Sciatic nerve (tissue), 2 donors: ENCODE data around the gene SEC14L1. TPM values are rescaled to one million over a fixed set of nuclear protein-coding genes. Genes with fewer than 3 reads are reported as not detected.
"Not testable (repeated sequence)": the region's sequence is repeated elsewhere in the genome, so short reads cannot be mapped to it uniquely, and the experiment has no call there.

Experiments used
- ATAC-seq: fragments of 200-7000 bp; cut with Tn5 transposase; one replicate; pipeline ENCODE4 v1.9.1; 2020; ENCODE audit warnings: mild to moderate bottlenecking, moderate library complexity
- DNase-seq: peaks from one replicate; pipeline ENCODE4 v3.0.0-alpha.2; 2020; ENCODE audit warnings: low spot score
- intact Hi-C: fragments of 100-400 bp; cut with DNase I; formaldehyde crosslinking; loops from one replicate; pipeline ENCODE4 v1.14.2; 2022
- total RNA-seq: library from RNA; stranded (reverse); fragmentation: NEBNext Ultra II Directional; extraction: Animal tissue kit (Norgen Biotek cat#: 25700); gene quantifications from one replicate; pipeline ENCODE4 v1.2.1, GENCODE V29; 2021
- donor health status: DM: no; HTN: no; CAD: no.
- donor health status: DM: no; HTN: no; CAD: no.

The SEC14L1 gene
- total RNA-seq, 1 donor from 2014 or later: 130 TPM

DNA sequence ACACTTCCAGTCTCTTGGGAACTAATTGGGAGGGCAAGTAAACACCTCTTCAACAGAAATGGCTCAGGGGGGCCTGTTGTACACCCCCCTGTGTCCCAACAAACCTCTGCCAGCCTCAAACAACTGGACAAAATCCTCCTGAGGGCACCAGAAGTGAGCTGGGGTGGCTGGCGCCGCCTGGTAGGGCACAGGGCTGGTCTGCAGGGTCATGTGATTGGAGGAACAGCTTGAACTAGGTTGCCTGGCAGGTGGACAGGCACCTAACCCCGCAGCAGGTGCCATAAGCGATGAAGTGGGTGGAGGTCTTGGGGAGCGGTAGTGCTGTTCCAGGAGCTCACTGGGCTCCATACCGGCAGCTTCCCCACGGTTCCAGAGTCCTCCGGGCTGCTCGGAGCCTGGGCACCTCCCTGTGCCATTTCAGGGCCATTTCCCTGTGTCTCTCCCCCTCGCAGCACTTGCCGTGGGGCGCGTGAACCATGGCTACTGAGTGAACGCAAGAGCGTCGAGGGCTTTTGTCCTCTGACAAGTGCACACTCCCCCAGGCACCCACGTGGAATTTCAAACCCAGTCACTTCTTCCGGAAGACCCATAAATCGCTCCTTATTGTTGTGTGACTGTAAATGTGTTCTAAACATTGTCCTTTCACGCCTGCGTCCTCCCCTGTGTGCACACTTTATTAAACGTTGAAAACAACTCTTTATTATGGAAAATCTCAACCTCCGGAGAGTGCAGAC lies 101.5 kb downstream of the SEC14L1 start:
- intact Hi-C loops: loop anchor here (10.0 kb wide), 1 partner anchor 377 kb away; the partner anchor contains the start of gene MGAT5B
- ATAC-seq (peak; percentile 43), DNase-seq (no peak)

DNA sequence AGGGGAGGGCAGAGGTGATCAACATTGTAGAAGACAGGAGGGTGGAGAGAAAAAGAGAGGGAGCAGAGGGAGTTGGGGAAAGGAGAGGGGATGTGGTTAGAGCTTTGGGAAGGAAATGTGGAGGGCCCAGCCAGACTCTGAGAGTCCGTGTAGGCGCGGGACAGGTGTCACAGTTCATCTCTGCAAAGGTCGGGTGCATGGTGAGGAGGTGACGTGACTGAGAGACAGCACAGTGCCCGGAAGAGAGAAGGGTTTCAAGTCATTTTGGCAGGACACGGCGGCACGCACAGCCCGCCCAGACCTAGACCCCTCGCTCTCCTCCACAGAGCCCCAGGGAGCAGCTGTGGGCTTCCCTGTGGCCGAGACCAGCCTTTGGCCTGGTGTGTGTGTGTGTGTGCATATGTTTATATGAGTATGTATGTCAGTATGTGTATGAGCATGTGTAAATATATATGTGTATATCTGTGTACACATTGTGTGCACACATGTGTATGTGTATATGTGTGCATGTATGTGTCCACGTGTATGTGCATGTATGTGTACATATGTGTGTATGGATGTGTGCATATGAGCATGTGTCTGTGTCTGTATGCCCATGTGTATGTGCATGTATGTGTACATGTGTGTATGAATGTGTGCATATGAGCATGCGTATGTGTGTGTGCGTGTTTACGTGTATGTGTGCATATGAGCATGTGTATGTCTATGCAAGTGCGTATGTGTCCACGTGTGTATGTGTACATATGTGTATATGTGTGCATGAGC lies 104.6 kb downstream of the SEC14L1 start:
- intact Hi-C loops: loop anchor here (5.0 to 10.0 kb wide), 2 partner anchors 158 to 381 kb away; partner anchors contain the start of gene MGAT5B
- ATAC-seq (no peak), DNase-seq (no peak)

DNA sequence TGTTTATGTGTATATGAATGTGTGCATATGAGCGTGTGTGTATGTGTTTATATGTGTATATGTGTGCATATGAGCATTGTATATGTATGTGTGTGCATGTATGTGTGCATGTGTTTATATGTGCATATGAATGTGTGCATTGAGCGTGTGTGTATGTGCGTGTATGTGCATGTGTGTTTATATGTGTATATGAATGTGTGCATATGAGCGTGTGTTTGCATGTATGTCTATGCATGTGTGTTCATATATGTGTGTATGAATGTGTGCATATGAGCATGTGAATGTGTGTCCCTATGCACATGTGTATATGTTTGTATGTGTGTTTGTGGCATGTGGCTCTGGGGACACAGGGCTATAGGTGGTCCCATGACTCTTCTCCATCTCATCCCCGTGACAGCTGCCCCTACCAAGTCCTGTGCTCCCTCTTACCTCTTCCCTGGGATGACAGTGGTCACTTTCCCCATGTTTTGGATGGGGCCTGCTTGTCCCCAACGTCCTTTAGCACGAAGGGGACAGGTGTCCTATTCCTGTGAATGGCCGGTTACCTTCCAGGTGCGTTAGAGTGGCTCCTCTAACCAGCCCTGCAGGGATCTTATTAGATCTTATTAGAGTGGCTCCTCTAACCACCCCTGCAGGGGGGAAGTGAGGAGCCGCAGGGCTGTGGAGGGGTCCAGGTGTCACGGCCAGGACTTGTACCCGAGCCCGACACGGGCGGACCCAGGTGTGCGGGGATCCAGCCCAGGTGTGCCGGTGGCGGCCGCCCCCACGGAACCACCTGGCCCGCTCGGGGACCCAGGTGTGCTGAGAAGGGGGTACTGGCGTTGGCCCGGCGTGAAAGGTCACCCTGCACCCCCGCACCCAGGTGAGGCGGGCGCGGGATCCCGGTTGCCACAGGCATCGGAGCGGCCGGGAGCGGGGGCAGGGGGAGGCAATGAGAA lies 105.6 kb downstream of the SEC14L1 start:
- intact Hi-C loops: loop anchor here (5.0 to 10.0 kb wide), 2 partner anchors 159 to 382 kb away; partner anchors contain the start of gene MGAT5B
- ATAC-seq: no peak

DNA sequence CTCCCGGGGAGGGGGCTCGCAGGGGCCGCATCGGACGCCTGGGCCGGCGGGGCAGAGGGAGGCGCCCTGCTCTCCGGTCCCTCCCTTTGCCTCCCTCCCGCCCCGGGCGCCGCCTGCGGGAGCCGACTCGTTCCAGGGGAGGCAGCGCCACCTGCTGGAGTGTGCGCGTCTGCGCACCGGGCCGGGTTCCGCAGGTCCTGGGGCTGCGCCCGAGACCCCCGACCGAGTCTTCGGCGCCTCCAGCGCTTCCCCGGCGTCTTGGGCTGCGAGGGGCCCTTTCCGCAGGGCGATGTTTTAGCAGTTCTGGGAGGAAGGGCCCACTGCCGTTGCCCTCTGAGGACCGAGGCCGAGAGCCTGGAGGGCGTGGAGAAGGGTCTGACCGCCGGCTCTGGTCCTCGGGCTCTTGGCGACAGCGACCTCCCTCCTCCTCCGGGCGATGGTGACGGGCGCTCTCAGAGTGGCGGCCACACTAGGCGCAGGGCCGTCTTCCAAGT lies 106.3 kb downstream of the SEC14L1 start:
- peak; percentile 94 for DNase-seq
- peak; percentile 90 for ATAC-seq
- intact Hi-C loops: loop anchor here (5.0 to 10.0 kb wide), 2 partner anchors 160 to 382 kb away; partner anchors contain the start of gene MGAT5B

More for the DNA sequence above, 105.6 kb downstream of the SEC14L1 start:
- no peak for DNase-seq

DNA sequence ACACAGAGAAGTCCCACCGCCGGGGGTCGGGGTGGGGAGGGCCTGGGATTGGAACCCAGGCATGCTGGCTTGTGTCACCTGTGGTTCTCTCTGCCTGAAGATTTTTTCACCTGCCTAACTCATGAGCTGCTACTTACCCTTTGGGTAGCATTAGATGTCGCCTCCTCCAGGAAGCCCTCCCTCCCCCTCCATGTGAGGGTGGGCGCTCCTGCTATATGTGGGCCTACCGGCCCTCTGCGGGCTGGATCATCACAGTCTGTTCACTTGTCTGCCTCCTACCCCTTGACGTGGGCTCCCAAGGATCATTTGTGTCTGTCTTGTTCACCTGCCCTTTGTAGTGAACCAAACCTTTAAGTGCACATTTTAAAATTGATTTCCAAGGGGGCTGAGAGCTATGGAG lies 106.8 kb downstream of the SEC14L1 start:
- DNase-seq (no peak), ATAC-seq (no peak)
- intact Hi-C loops: loop anchor here (5.0 to 10.0 kb wide), 2 partner anchors 160 to 383 kb away; partner anchors contain the start of gene MGAT5B

DNA sequence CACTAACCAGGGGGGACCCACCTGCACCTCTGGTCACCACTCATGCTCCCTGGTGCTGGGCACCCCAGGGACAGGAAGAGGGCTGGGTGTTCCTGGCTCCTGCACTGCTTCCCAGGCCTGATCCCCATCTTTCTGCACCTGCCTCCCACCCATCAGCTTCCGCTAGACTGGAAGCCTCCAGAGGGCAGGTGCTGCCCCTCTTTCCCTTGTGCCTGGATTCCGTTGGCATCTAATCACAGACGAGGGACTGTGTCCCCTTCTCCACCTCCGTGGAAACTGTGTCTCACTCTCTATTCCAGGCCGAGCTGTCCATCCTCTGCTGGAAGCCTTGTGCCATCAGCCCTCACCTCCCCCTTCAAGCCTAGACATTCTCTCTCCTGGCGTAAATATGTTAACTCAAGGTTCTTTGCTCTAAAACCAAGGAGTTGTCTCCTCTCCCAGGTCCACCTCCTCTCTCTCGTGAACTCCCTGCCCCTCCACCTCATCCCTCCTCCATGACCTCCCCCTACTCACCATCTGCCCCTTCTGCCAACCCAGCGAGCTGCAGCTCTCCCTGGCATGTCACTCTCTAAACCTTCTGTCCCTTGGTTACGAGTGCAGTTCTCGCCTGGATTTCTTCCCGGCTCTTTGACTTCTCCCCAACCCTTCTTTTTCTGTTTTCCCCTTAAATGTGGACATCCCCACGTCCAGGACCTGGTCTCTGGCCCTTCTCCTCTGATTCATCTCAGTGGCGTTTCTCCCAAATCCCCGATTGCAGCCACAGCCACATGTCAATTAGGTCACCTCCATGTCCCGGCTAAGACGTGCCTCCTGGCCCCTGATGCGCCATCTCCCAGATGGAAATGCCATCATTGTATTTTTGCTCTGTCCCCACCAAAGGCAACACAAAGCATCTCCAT lies 107.7 kb downstream of the SEC14L1 start:
- ATAC-seq: no peak
- intact Hi-C loops: loop anchor here (5.0 to 10.0 kb wide), 2 partner anchors 161 to 384 kb away; partner anchors contain the start of gene MGAT5B
- no peak for DNase-seq

DNA sequence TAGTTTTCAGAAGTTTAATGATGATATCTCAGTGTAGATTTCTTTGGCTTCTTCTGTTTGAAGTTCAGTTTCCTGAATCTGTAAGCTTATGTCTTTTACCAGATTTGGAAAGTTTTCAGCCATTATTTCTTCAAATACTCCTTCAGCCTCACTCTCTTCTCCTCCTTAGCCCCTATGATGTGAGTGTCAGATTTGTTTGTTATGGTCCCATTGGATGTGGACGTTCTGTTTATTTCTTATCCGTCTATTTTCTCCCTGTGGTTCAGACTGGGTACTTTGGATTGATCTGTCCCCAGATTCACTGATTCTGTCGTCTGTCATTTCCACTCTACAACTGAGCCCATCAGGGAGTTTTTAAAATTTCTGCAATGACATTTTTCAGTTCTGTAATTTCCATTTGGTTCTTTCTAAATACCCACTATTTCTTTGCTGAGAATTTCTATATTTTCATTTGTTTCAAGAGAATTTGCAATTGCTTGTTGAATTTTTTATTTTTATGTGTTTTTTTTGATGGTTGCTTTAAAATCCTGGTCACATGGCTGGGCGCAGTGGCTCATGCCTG lies 110.9 kb downstream of the SEC14L1 start:
- intact Hi-C loops: no loop called here
- no peak for ATAC-seq
- DNase-seq: no peak

DNA sequence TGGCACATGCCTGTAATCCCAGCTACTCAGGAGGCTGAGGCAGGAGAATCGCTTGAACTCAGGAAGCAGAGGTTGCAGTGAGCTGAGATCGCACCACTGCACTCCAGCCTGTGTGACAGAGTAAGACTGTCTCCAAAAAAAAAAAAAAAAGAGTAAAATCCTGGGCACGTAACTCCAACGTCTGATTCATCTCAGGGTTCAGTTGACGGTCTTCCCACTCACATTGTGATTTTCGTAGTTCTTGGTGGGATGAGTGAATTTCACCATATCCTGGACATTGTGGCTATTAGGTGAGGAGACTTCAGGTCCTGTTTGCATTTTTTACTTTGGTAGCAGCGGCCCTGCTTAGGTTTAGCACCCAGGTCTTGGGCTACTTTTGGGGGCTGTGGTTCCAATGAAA lies 111.5 kb downstream of the SEC14L1 start:
- ATAC-seq, intact Hi-C loops, DNase-seq: not testable (repeated sequence)

DNA sequence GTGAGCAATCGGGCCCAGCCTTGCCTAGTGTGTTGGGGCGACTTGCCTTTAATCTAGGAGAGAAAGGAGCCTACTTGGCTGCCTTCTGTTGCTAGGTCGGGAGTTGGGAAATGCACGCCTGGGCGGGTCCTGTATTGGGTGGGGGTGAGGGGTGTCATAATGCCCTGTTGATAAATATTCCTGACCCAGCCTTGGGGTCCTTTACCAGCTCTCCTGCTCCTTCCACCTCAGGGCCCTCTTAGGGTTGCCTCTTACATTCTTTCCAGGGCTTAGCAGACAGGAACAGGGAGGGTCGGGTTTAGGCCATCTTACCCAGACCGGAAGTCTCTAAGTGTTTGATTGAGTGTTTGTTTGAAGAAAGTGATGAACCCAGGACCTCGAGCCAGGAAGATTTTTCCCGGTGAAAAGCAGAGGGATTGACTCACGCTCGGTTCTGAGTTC lies 112.9 kb downstream of the SEC14L1 start:
- intact Hi-C loops: no loop called here
- DNase-seq (no peak), ATAC-seq (peak; percentile 16)

DNA sequence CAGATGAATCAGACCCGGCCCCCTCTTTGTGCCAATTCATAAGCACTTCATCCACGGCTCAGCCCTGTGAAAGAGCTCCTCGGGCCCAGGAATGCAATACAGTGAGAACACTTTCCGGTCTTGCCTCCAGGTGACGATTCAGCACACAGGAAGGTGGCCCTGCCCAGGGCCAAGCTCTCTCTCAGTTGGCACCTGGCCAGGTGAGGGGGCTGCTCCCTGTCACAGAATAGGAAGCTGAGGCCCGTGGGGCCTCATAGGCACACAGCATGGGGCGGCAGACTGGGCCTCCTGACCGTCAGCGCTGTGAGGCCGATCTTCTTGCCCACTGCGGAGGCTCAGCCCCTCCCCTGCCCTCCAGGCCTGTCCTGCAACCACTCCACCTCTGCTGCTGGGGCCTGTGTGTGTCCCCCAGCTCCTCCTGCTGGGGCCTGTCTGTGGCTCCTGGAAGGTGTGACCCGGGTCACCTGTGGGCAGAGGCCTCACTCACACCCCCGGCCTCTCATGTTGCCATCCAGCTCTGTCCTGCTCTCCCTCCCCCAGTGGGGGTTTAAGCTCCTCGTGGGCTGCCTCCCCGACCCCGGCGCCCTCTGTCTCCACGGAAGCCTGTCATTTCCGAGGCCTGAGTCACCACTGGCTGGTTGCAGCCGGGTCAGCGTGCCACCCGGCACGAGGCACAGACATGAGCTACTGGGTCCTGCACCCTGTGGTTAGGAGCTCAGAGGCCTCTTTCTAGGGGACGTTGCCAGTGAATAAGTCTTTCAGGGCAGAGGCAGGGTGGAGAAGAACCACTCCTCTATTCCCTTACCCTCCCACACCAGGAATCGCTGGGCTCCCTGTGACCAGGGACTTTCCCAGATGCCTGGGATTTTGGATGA lies 114.4 kb downstream of the SEC14L1 start:
- ATAC-seq (peak; percentile 81), DNase-seq (peak; percentile 77)
- intact Hi-C loops: no loop called here

DNA sequence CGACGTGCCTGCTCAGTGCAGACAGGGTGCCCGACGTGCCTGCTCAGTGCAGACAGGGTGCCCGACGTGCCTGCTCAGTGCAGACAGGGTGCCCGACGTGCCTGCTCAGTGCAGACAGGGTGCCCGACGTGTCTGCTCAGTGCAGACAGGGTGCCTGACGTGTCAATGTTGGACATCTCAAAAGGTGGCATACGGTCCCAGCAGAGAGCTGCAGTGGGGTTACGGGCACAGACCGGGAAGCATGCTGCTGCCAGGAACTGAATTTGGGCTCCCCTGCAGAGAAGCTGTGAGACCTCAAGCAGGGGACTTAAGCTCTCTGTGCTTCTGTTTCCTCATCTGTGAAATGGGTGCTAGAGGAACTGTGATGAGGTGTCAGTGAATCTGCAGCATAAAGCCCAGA lies 115.2 kb downstream of the SEC14L1 start:
- ATAC-seq, DNase-seq, intact Hi-C loops: not testable (repeated sequence)

DNA sequence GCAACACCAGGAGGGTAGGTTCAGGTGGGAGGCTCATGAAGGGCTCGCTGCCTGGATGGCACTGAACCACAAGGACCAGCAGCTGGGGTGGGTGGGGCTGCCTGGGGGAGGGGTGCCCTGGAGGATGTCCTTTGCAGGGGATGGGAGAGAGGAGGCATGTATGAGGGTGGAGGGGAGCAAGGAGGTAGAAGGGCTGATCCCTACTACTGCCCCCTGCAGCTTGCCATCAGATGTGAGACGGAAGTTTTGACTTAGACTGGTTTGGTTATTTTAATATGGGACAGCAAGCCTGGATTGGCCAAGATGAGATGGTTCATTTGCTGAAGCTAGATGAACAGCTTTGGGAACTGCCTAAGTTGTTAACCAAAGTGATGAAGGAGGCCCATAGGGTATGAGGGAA lies 115.9 kb downstream of the SEC14L1 start:
- ATAC-seq: no peak

DNA sequence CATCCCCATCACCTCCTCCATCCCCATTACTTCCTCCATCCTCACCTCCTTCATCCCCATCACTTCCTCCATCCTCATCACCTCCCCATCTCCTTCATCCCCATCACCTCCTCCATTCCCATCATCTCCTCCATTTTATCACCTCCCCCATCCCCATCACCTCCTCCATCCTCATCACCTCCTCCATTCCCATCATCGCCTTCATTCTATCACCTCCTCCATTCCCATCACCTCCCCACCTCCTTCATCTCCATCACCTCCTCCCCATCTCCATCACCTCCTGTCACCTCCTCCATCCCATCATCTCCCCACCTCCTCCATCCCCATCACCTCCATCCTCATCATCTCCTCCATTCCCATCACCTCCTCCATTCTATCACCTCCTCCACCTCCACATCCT lies 116.4 kb downstream of the SEC14L1 start:
- no peak for ATAC-seq
- intact Hi-C loops: no loop called here
- no peak for DNase-seq

More for the DNA sequence above, 115.9 kb downstream of the SEC14L1 start:
- DNase-seq: no peak
- intact Hi-C loops: no loop called here

DNA sequence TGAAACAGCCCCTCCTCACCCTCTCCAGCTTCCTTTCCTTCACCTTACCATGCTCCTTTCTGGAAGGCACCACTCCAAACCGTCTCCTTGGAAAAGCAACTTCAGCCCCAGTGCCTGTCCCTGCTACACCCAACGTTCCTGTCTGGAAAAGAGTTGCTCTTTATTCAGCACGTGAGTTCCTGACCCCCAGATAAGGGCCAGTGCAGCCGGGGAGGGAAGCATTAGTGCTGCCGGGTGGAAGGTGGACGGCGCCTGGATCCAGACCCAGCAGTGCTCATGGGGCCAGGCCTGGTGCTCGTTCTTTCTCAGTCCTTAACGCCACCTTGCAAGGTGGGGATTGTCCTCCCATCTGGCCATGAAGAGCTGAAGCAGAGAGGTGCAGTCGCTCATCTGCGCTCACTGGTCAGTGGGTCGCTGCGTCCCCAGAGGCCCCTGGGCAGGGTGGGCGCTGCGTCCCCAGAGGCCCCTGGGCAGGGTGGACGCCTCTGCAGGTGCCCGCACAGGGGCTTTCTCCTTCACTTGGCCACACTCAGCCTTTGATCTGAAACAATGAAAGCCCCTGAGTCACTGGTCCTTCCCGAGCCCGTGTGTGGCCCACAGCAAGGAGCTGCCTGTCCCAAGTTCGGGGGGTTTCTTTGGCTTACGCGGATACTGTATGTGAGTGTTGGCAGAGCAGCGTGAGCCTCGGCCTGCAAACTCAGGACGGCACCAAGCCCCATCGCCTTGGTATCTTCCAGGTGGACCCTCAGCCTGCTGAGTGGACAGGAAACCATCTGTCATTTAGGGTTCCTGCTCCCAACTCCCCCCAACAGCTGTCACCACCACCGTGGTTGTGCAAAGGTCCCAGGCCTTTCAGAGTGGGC lies 117.1 kb downstream of the SEC14L1 start:
- ATAC-seq: no peak
- intact Hi-C loops: no loop called here

DNA sequence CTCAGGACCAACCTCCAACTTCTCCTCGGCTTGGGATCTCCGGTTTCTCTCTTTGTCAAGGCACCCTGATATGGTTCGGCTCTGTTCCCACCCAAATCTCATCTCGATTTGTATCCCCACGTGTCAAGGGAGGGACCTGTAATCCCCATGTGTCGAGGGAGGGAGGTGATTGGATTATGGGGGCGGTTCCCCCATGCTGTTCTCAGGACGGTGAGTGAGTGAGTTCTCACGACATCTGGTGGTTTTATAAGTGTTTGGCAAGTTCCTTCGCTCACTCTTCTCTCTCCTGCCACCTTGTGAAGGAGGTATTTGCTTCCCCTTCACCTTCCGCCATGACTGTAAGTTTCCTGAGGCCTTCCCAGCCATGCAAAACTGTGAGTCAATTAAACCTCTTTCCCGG lies 117.9 kb downstream of the SEC14L1 start:
- no peak for DNase-seq
- intact Hi-C loops: no loop called here
- no peak for ATAC-seq

More for the DNA sequence above, 117.1 kb downstream of the SEC14L1 start:
- DNase-seq: no peak
